GM12878 (cell line): ENCODE measurements around the gene CARD14. TPM values are rescaled to one million over a fixed set of nuclear protein-coding genes. Genes with fewer than 3 reads are reported as not detected.

Experiments
- ATAC-seq: fragments of 200-7000 bp; cut with Tn5 transposase; 3 replicates; pipeline ENCODE4 v1.9.1; 2020; ENCODE audit warnings: mild to moderate bottlenecking, moderate library complexity
- BruUV-seq: library from RNA; stranded (reverse); fragments of 400-500 nt; replicated peaks from 2 replicates; lab custom pipeline; 2021; lab: Mats Ljungman, UMichigan
- CTCF ChIA-PET: fragments of 300-600 bp; sonication (Branson Sonifier 250); formaldehyde crosslinking; extraction: SDS; loops from one replicate; lab custom pipeline; 2021; ENCODE audit warnings: inconsistent platforms; lab: Yijun Ruan, JAX
- POLR2A ChIA-PET: fragments of 350-600 bp; formaldehyde crosslinking; extraction: SDS; loops from one replicate; lab custom pipeline; 2021; ENCODE audit warnings: inconsistent platforms; lab: Charles Lee
- RAD21 ChIA-PET: fragments of 300-600 bp; sonication (Branson Sonifier 250); formaldehyde crosslinking; loops from one replicate; lab custom pipeline; 2023; ENCODE audit warnings: antibody characterized with exemption; ENCODE audit not compliant: unreplicated experiment; lab: Charles Lee
- SMC1A ChIA-PET: fragments of 300-600 bp; sonication (Branson Sonifier 250); formaldehyde crosslinking; loops from one replicate; lab custom pipeline; 2023; ENCODE audit not compliant: unreplicated experiment, uncharacterized antibody; lab: Charles Lee
- DNase-seq: peaks from one replicate; pipeline ENCODE4 v3.0.0-alpha.2; 2011; ENCODE audit warnings: low read depth, low spot score
- FAIRE-seq: peaks from 3 replicates; lab custom pipeline; 2011; peaks lifted over from hg19 to GRCh38; lab: Jason Lieb, UNC
- H2AFZ ChIP-seq: 2 replicates; pipeline ENCODE4 v1.6.0; 2011; ENCODE audit warnings: low read depth, low read length, control low read depth; ENCODE audit not compliant: control insufficient read depth
- H3K27ac ChIP-seq: 2 replicates; pipeline ENCODE4 v1.5.1; 2011; ENCODE audit warnings: control low read depth; ENCODE audit not compliant: control insufficient read depth, insufficient read depth
- H3K27me3 ChIP-seq, 2 experiments: replicated peaks in 1 of 2; 2 replicates each; pipeline versions ENCODE4 v1.6.0 to v1.6.1; 2011; ENCODE audit warnings: low read length in 1 of 2; ENCODE audit not compliant: control insufficient read depth in 2 of 2, insufficient read depth in 2 of 2
- H3K36me3 ChIP-seq, 2 experiments: 2 replicates each; pipeline ENCODE4 v1.5.1; 2011; ENCODE audit warnings: low read length in 1 of 2; ENCODE audit not compliant: control insufficient read depth in 2 of 2, insufficient read depth in 2 of 2
- H3K4me1 ChIP-seq: 2 replicates; pipeline ENCODE4 v1.6.1; 2011; ENCODE audit warnings: mild to moderate bottlenecking, low read length, moderate library complexity, mixed read lengths; ENCODE audit not compliant: control insufficient read depth, insufficient read depth
- H3K4me2 ChIP-seq: 2 replicates; pipeline ENCODE4 v1.6.0; 2011; ENCODE audit warnings: control low read depth; ENCODE audit not compliant: control insufficient read depth, insufficient read depth
- H3K4me3 ChIP-seq: fragments of 200-600 bp; sonication (generic); 2 replicates; pipeline ENCODE4 v1.5.1; 2016
- H3K79me2 ChIP-seq: 2 replicates; pipeline ENCODE4 v1.6.0; 2011; ENCODE audit warnings: low read length; ENCODE audit not compliant: control insufficient read depth, insufficient read depth
- H3K9ac ChIP-seq: 2 replicates; pipeline ENCODE4 v1.8.0; 2011; ENCODE audit warnings: low read length, control low read depth, mixed read lengths; ENCODE audit not compliant: control insufficient read depth, insufficient read depth
- H3K9me3 ChIP-seq: replicated peaks from 3 replicates; pipeline ENCODE4 v1.5.1; 2011; ENCODE audit warnings: mild to moderate bottlenecking, low read length; ENCODE audit not compliant: control insufficient read depth, insufficient read depth
- H4K20me1 ChIP-seq: 2 replicates; pipeline ENCODE4 v1.6.0; 2011; ENCODE audit not compliant: control insufficient read depth, insufficient read depth
- ASH2L ChIP-seq: fragments of 300-600, 200-600 bp; sonication (generic); IDR thresholded peaks from 2 replicates; pipeline ENCODE4 v1.6.1; 2017; ENCODE audit warnings: low read depth, mild to moderate bottlenecking, borderline replicate concordance
- BMI1 ChIP-seq: fragments of 450-650 bp; IDR thresholded peaks from 2 replicates; pipeline ENCODE4 v1.6.1; 2016; ENCODE audit warnings: mild to moderate bottlenecking, moderate library complexity, borderline replicate concordance
- FOS ChIP-seq: IDR thresholded peaks from 3 replicates; pipeline ENCODE4 v1.6.1; 2011; ENCODE audit warnings: borderline replicate concordance; ENCODE audit not compliant: insufficient read length; ENCODE audit errors: extremely low read depth
- FOXK2 ChIP-seq: fragments of 450-650 bp; IDR thresholded peaks from 2 replicates; pipeline ENCODE4 v1.6.1; 2017; ENCODE audit warnings: mild to moderate bottlenecking, moderate library complexity
- JUNB ChIP-seq: IDR thresholded peaks from 2 replicates; pipeline ENCODE4 v1.6.1; 2016; ENCODE audit warnings: antibody characterized with exemption, mild to moderate bottlenecking
- NBN ChIP-seq: fragments of 450-650 bp; IDR thresholded peaks from 2 replicates; pipeline ENCODE4 v1.6.1; 2016
- RAD21 ChIP-seq: IDR thresholded peaks from 2 replicates; pipeline ENCODE4 v1.6.1; 2011; ENCODE audit warnings: mild to moderate bottlenecking, low read depth, low read length, moderate library complexity; ENCODE audit not compliant: insufficient read depth
- ZNF622 ChIP-seq: fragments of 450-650 bp; IDR thresholded peaks from 2 replicates; pipeline ENCODE4 v1.6.1; 2017; ENCODE audit warnings: mild to moderate bottlenecking, inconsistent platforms
- ZZZ3 ChIP-seq: IDR thresholded peaks from 2 replicates; pipeline ENCODE4 v1.6.1; 2011; ENCODE audit warnings: low read depth; ENCODE audit not compliant: control insufficient read depth, insufficient read length
- WGBS: methylation state at CpG from one replicate; pipeline ENCODE4 v1.1.6; 2016; ENCODE audit warnings: low lambda C conversion rate; ENCODE audit not compliant: insufficient replicate concordance, insufficient coverage; ENCODE audit errors: missing lambda C conversion rate; 5-methylcytosine and 5-hydroxymethylcytosine counted together
- in situ Hi-C: fragments of 300-500 bp; cut with MboI; formaldehyde crosslinking; loops from 9 replicates; pipeline ENCODE4 v1.14.3; 2018; ENCODE audit warnings: mixed read lengths
- intact Hi-C: fragments of 100-400 bp; cut with micrococcal nuclease; formaldehyde crosslinking; loops from one replicate; pipeline ENCODE4 v1.14.2; 2022; ENCODE audit not compliant: unreplicated experiment
- polyA plus RNA-seq, 11 experiments: library from polyadenylated mRNA; depleted of rRNA in 4 of 11; unstranded in 6 of 11; stranded (reverse) in 5 of 11; fragments of >200 nt; fragmentation: Nextera tagmentation in 4 of 11; fragmentation: Illumina TruSeq in 1 of 11; extraction: Ambion mirVana in 4 of 11; extraction: Trizol in 1 of 11; gene quantifications; 1 replicate in 1 of 11; 2 replicates in 10 of 11; pipeline versions ENCODE4 v1.2.1 to v1.2.3, GENCODE V29; 2011 to 2016; ENCODE audit warnings: inconsistent platforms in 2 of 11, missing spikeins in 2 of 11, low read depth in 1 of 11
- total RNA-seq, 4 experiments: library from RNA; depleted of rRNA in 3 of 4; stranded (reverse); fragments of >200 nt in 3 of 4; fragmentation: Illumina TruSeq in 1 of 4; extraction: Trizol in 1 of 4; gene quantifications; 2 replicates each; pipeline versions ENCODE4 v1.2.1 to v1.2.3, GENCODE V29; 2013 to 2021

The CARD14 gene
- total and polyA plus RNA-seq, 10 of the 15 experiments (the other 5 are each of a cell fraction or from before 2014, with no cell fraction given): 0.08 to 0.15 TPM; not detected in 8

DNA sequence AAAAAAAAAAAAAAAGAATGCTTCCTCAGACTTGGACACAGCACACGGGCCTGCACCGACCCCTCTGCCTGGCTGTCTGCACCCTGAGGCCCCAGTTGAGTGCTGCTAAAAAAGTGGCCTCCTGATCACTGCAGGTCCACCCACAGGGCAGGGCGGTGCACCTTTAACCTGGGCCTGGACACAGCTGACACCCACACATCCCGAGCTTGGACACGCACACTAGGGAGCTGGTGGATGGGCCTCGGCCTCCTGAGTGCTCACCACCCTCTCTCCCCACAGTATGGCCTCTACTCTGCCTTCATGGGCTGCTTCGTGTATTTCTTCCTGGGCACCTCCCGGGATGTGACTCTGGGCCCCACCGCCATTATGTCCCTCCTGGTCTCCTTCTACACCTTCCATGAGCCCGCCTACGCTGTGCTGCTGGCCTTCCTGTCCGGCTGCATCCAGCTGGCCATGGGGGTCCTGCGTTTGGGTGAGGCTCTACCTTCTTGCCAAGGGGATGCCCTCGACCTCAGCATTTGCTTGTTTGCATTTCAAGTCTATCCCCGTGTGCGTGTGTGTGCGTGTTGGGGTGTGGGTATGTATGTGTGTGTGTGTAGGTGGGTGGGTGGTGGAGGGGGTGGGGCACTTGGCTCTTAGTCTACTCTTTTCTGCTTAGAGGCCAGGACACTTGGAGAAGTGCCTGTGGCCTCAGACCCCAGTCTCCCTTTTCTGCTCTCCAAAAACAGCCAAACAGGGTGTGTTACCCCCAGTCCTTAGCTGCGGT is 52.7 kb downstream of the CARD14 start (continued):
- no peak for TF ChIP-seq NBN

DNA sequence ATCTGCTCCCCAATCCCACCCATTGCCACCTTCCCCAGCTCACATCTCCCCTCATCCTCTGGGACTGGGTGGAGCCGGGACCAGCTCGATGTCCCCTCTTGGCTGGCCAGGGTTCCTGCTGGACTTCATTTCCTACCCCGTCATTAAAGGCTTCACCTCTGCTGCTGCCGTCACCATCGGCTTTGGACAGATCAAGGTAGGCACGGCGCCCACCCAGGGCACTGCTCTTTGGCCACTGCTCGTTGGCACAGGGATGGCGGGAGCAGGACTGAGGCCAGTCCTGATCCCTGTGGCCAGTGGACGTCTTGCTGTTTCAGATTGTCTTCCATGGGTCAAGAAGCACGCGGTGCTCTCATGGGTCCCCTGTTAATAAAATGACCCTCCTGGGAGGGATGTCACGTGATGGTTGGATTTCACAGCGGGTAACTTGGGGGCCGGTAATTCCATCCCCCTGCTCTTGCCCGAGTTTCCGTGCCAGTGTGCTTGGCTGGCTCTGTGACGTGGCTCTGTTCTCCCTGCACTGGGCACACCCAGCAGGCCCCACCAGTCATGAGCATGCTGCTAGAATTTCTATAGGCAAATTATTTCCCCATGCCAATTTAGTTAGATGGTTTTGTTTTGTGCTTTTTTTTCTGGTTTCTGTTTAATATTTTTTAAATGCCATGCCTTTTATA is 53.4 kb downstream of the CARD14 start:
- no TSS peak for BruUV-seq
- POLR2A ChIA-PET: no interaction called here
- no peak overlapping the region for H3K9ac ChIP-seq
- ATAC-seq: no peak
- 64% methylated on average over 18 of the region's 18 CpGs for WGBS
- H2AFZ ChIP-seq: no peak overlapping the region
- H3K27me3 ChIP-seq: no peaks in the 10 kb centered on the region
- TF ChIP-seq FOS: no peak
- no peak for TF ChIP-seq ZNF622
- TF ChIP-seq ZZZ3: no peak
- TF ChIP-seq ASH2L: no peak
- no peak for TF ChIP-seq BMI1
- TF ChIP-seq JUNB: no peak
- no peak for TF ChIP-seq RAD21
- TF ChIP-seq FOXK2: no peak
- no peak overlapping the region for H3K4me3 ChIP-seq
- no peak for DNase-seq
- SMC1A ChIA-PET: no interaction called here
- H3K4me1 ChIP-seq: peaks cover 4% of the 10 kb centered on the region
- peaks cover 4% of the 10 kb centered on the region for H3K79me2 ChIP-seq
- no peak overlapping the region for H3K27ac ChIP-seq
- no peak for FAIRE-seq
- in situ Hi-C loops (no loop called here), intact Hi-C loops (no loop called here)
- H4K20me1 ChIP-seq: no peaks in the 10 kb centered on the region; the same call in 1 of the 2 replicates
- H3K36me3 ChIP-seq: no peaks in the 10 kb centered on the region
- CTCF ChIA-PET: no interaction called here
- RAD21 ChIA-PET: no interaction called here
- no peak overlapping the region for H3K4me2 ChIP-seq
- no peaks in the 10 kb centered on the region for H3K9me3 ChIP-seq
